ENCODE data around the gene DMAC1.

- no peak for TF ChIP-seq CTCF (IDR thresholded peaks at IDR 0.05)
- no peak for TF ChIP-seq POLR2A (IDR thresholded peaks at IDR 0.05)
These were observed 9.4 kb downstream of the DMAC1 start for GRCh38 chr9:7790022-7790818.

All from heart left ventricle (tissue), 13 donors.